WTC11 (cell line): Measurements from ENCODE around the gene SINHCAF. TPM values are rescaled to one million over a fixed set of nuclear protein-coding genes. Genes with fewer than 3 reads are reported as not detected.
A peak's percentile ranks its signal among the peaks of the same experiment; 100 is the strongest.

Experiments
- ATAC-seq: fragments of 200-7000 bp; cut with Tn5 transposase; 2 replicates; pipeline ENCODE4 v1.10.0; 2021; ENCODE audit warnings: mild to moderate bottlenecking, moderate library complexity
- CTCF ChIA-PET: fragments of 300-600 bp; sonication (Branson Sonifier 250); formaldehyde crosslinking; loops from one replicate; lab custom pipeline; 2021; ENCODE audit warnings: antibody characterized with exemption; lab: Charles Lee
- POLR2A ChIA-PET: fragments of 350-600 bp; sonication (Branson Sonifier 250); formaldehyde crosslinking; loops from one replicate; lab custom pipeline; 2021; ENCODE audit warnings: antibody characterized with exemption; lab: Charles Lee
- DNase-seq: peaks from one replicate; pipeline ENCODE4 v3.0.0; 2021; ENCODE audit warnings: low spot score
- H3K27ac Mint-ChIP-seq: 2 replicates; pipeline ENCODE4 v1.8.0; 2021; ENCODE audit warnings: mixed read lengths
- H3K27me3 Mint-ChIP-seq: 2 replicates; pipeline ENCODE4 v1.8.0; 2021; ENCODE audit warnings: low read depth, mild to moderate bottlenecking, moderate library complexity, mixed read lengths
- H3K36me3 Mint-ChIP-seq: 2 replicates; pipeline ENCODE4 v1.8.0; 2021; ENCODE audit warnings: mixed read lengths
- H3K4me1 Mint-ChIP-seq: 2 replicates; pipeline ENCODE4 v1.8.0; 2022; ENCODE audit warnings: mixed read lengths
- H3K4me3 Mint-ChIP-seq: 2 replicates; pipeline ENCODE4 v1.8.0; 2021; ENCODE audit warnings: mild to moderate bottlenecking, moderate library complexity, mixed read lengths
- H3K9me3 Mint-ChIP-seq: 2 replicates; pipeline ENCODE4 v1.8.0; 2021; ENCODE audit warnings: mixed read lengths
- ATF1 ChIP-seq: sonication (generic); formaldehyde crosslinking; IDR thresholded peaks from 2 replicates; pipeline ENCODE4 v1.8.1; 2023; ENCODE audit warnings: mild to moderate bottlenecking, moderate library complexity, missing genetic modification reagents
- CBFB ChIP-seq: sonication (generic); formaldehyde crosslinking; IDR thresholded peaks from 2 replicates; pipeline ENCODE4 v1.8.1; 2022; ENCODE audit warnings: mild to moderate bottlenecking, low read depth, missing genetic modification reagents
- CREB1 ChIP-seq: sonication (generic); formaldehyde crosslinking; IDR thresholded peaks from 2 replicates; pipeline ENCODE4 v1.8.0; 2023; ENCODE audit warnings: mild to moderate bottlenecking, missing genetic modification reagents
- CREM ChIP-seq: sonication (generic); formaldehyde crosslinking; IDR thresholded peaks from 2 replicates; pipeline ENCODE4 v1.8.1; 2022; ENCODE audit warnings: mild to moderate bottlenecking, missing genetic modification reagents, moderate library complexity
- FOXJ3 ChIP-seq: sonication (generic); formaldehyde crosslinking; IDR thresholded peaks from 2 replicates; pipeline ENCODE4 v1.9.0; 2021; ENCODE audit warnings: missing genetic modification reagents, mild to moderate bottlenecking, borderline replicate concordance
- GRHL2 ChIP-seq: fragments of 250-450 bp; sonication (Bioruptor Pico); IDR thresholded peaks from 2 replicates; pipeline ENCODE4 v1.8.0; 2022; ENCODE audit warnings: mild to moderate bottlenecking, moderate library complexity; ENCODE audit not compliant: insufficient replicate concordance, severe bottlenecking
- HMGA2 ChIP-seq: fragments of 250-450 bp; sonication (Bioruptor Pico); IDR thresholded peaks from 2 replicates; pipeline ENCODE4 v1.4.0; 2021; ENCODE audit warnings: mild to moderate bottlenecking, moderate library complexity
- IRF2 ChIP-seq: sonication (generic); formaldehyde crosslinking; IDR thresholded peaks from 2 replicates; pipeline ENCODE4 v1.8.0; 2022; ENCODE audit warnings: low read depth, missing genetic modification reagents, borderline replicate concordance
- JUN ChIP-seq: sonication (generic); formaldehyde crosslinking; IDR thresholded peaks from 2 replicates; pipeline ENCODE4 v1.8.0; 2023; ENCODE audit warnings: mild to moderate bottlenecking, missing genetic modification reagents
- SOX15 ChIP-seq: fragments of 250-450 bp; sonication (Bioruptor Pico); IDR thresholded peaks from 2 replicates; pipeline ENCODE4 v1.9.0; 2021; ENCODE audit warnings: mild to moderate bottlenecking
- TEAD4 ChIP-seq: sonication (generic); formaldehyde crosslinking; IDR thresholded peaks from 2 replicates; pipeline ENCODE4 v1.8.0; 2022; ENCODE audit warnings: mild to moderate bottlenecking, missing genetic modification reagents
- TP53 ChIP-seq: sonication (generic); formaldehyde crosslinking; IDR thresholded peaks from 2 replicates; pipeline ENCODE4 v1.8.1; 2023; ENCODE audit warnings: mild to moderate bottlenecking, missing genetic modification reagents
- USF2 ChIP-seq: sonication (generic); formaldehyde crosslinking; IDR thresholded peaks from 2 replicates; pipeline ENCODE4 v1.8.1; 2023; ENCODE audit warnings: mild to moderate bottlenecking, missing genetic modification reagents, moderate library complexity
- ZNF219 ChIP-seq: sonication (generic); formaldehyde crosslinking; IDR thresholded peaks from 2 replicates; pipeline ENCODE4 v1.8.0; 2023; ENCODE audit warnings: missing genetic modification reagents, mild to moderate bottlenecking, borderline replicate concordance
- ZNF317 ChIP-seq: sonication (generic); formaldehyde crosslinking; IDR thresholded peaks from 2 replicates; pipeline ENCODE4 v1.8.1; 2023; ENCODE audit warnings: low read depth, mild to moderate bottlenecking, moderate library complexity, missing genetic modification reagents, borderline replicate concordance
- ZNF416 ChIP-seq: fragments of 250-450 bp; sonication (Bioruptor Pico); IDR thresholded peaks from 2 replicates; pipeline ENCODE4 v1.9.0; 2021; ENCODE audit warnings: mild to moderate bottlenecking, inconsistent platforms
- ZNF423 ChIP-seq: fragments of 250-450 bp; sonication (Bioruptor Pico); IDR thresholded peaks from 2 replicates; pipeline ENCODE4 v2.1.2; 2022; ENCODE audit warnings: mild to moderate bottlenecking, moderate library complexity
- total RNA-seq: library from RNA; stranded (reverse); gene quantifications from 3 replicates; pipeline ENCODE4 v1.2.3, GENCODE V29; 2021
- TF ChIP-seq, protein P1 (sequence below): sonication (generic); formaldehyde crosslinking; IDR thresholded peaks from 2 replicates; pipeline ENCODE4 v1.8.0; 2022; ENCODE audit warnings: mild to moderate bottlenecking, missing genetic modification reagents
- TF ChIP-seq, protein P2 (sequence below): fragments of 250-450 bp; sonication (Bioruptor Pico); conservative IDR thresholded peaks from 2 replicates; pipeline ENCODE4 v1.9.0; 2021; ENCODE audit warnings: mild to moderate bottlenecking
- TF ChIP-seq, protein P3 (sequence below): sonication (generic); formaldehyde crosslinking; IDR thresholded peaks from 2 replicates; pipeline ENCODE4 v1.8.0; 2022; ENCODE audit warnings: mild to moderate bottlenecking, missing genetic modification reagents
- TF ChIP-seq, protein P4 (sequence below): fragments of 200-600 bp; IDR thresholded peaks from 2 replicates; pipeline ENCODE4 v1.8.0; 2022; ENCODE audit warnings: antibody characterized with exemption
- TF ChIP-seq, protein P5 (sequence below): sonication (generic); formaldehyde crosslinking; IDR thresholded peaks from 2 replicates; pipeline ENCODE4 v1.8.0; 2023; ENCODE audit warnings: mild to moderate bottlenecking, missing genetic modification reagents

SINHCAF gene
- total RNA-seq, 1 experiment from 2014 or later = 407 TPM

GRCh38 chr12:31263661-31264060, 62.3 kb downstream of the SINHCAF start:
- Mint-ChIP-seq H3K9me3 (no peaks in the 10 kb centered on the region), H3K36me3 (no peaks in the 10 kb centered on the region), H3K27ac (no peak overlapping the region), H3K27me3 (no peaks in the 10 kb centered on the region), H3K4me1 (peaks cover 28% of the 10 kb centered on the region), H3K4me3 (no peak overlapping the region)
- DNase-seq (no peak), ATAC-seq (no peak)
- TF ChIP-seq, protein P1, sequence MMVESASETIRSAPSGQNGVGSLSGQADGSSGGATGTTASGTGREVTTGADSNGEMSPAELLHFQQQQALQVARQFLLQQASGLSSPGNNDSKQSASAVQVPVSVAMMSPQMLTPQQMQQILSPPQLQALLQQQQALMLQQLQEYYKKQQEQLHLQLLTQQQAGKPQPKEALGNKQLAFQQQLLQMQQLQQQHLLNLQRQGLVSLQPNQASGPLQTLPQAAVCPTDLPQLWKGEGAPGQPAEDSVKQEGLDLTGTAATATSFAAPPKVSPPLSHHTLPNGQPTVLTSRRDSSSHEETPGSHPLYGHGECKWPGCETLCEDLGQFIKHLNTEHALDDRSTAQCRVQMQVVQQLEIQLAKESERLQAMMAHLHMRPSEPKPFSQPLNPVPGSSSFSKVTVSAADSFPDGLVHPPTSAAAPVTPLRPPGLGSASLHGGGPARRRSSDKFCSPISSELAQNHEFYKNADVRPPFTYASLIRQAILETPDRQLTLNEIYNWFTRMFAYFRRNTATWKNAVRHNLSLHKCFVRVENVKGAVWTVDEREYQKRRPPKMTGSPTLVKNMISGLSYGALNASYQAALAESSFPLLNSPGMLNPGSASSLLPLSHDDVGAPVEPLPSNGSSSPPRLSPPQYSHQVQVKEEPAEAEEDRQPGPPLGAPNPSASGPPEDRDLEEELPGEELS (CRISPR knock-in tag) = no peak
- TF ChIP-seq TEAD4 (CRISPR knock-in tag) = no peak
- TF ChIP-seq ZNF423 (CRISPR knock-in tag) = no peak
- TF ChIP-seq ZNF317 (CRISPR knock-in tag) = no peak
- TF ChIP-seq FOXJ3 (CRISPR knock-in tag) = no peak
- TF ChIP-seq ZNF416 (CRISPR knock-in tag) = no peak
- no peak for TF ChIP-seq IRF2
- TF ChIP-seq GRHL2 (CRISPR knock-in tag) = no peak
- TF ChIP-seq, protein P2, sequence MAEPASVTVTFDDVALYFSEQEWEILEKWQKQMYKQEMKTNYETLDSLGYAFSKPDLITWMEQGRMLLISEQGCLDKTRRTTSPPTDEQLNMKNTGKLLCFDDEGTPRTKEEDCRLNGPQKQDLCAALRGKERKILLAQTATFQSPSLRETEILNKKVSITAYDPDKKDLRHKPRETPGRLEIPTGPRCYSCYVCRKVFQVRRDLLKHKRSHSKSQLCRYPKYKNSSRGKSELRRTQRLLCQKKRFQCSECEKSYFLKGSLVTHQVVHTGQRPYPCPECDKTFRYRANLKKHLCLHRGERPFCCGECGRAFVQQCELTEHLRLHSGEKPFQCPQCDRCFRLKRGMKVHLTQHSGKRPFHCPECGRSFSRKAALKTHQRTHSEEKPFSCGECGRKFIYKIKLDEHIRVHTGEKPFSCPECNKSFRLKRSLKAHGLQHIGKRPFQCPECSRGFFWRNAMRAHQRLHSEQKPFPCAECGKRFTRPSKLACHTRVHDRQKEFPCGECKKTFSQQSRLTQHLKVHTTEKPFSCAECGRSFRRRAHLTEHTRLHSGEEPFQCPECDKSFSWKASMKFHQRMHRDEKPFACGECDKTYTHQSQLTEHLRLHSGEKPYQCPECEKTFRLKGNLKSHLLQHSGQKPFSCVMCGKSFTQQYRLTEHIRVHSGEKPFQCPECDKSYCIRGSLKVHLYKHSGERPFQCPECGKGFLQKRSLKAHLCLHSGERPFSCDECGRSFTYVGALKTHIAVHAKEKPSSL (CRISPR knock-in tag) = no peak
- TF ChIP-seq, protein P3, sequence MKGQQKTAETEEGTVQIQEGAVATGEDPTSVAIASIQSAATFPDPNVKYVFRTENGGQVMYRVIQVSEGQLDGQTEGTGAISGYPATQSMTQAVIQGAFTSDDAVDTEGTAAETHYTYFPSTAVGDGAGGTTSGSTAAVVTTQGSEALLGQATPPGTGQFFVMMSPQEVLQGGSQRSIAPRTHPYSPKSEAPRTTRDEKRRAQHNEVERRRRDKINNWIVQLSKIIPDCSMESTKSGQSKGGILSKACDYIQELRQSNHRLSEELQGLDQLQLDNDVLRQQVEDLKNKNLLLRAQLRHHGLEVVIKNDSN (CRISPR knock-in tag) = no peak
- TF ChIP-seq, protein P4, sequence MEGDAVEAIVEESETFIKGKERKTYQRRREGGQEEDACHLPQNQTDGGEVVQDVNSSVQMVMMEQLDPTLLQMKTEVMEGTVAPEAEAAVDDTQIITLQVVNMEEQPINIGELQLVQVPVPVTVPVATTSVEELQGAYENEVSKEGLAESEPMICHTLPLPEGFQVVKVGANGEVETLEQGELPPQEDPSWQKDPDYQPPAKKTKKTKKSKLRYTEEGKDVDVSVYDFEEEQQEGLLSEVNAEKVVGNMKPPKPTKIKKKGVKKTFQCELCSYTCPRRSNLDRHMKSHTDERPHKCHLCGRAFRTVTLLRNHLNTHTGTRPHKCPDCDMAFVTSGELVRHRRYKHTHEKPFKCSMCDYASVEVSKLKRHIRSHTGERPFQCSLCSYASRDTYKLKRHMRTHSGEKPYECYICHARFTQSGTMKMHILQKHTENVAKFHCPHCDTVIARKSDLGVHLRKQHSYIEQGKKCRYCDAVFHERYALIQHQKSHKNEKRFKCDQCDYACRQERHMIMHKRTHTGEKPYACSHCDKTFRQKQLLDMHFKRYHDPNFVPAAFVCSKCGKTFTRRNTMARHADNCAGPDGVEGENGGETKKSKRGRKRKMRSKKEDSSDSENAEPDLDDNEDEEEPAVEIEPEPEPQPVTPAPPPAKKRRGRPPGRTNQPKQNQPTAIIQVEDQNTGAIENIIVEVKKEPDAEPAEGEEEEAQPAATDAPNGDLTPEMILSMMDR = no peak
- TF ChIP-seq ZNF219 (CRISPR knock-in tag) = no peak
- TF ChIP-seq CREB1 (CRISPR knock-in tag) = no peak
- ChIA-PET CTCF (interaction anchor here (6.6 kb wide), 1 partner anchor 8 kb away, joined by 54 read pairs; no protein-coding TSS in a partner anchor), POLR2A (interaction anchor here (0.8 kb wide), 1 partner anchor 108 kb away, joined by 5 read pairs; no protein-coding TSS in a partner anchor)

DNA sequence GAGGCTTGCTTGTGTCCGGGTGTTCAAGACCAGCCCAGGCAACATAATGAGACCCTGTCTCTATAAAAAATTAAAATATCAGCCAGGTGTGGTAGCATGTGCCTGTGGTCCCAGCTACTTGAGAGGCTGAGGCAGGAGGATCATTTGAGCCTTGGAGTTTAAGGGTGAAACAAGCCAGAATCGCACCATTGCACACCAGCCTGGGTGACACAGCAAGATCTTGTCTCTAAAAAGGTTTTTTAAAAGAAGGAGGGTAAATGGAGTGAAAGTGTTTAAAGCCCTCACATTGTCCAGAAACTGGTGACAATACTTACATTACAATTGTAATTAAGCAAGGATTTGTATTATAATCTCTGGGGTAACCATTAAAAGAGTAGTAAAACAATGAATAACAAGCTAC, 64.2 kb downstream of the SINHCAF start:
- DNase-seq (no peak), ATAC-seq (no peak)
- Mint-ChIP-seq H3K4me3 (no peak overlapping the region), H3K27ac (peak overlapping the region; percentile 19; the same call in 1 of the 2 replicates), H3K27me3 (no peaks in the 10 kb centered on the region), H3K4me1 (peaks cover 28% of the 10 kb centered on the region), H3K9me3 (no peaks in the 10 kb centered on the region), H3K36me3 (no peaks in the 10 kb centered on the region)
- ChIA-PET POLR2A (no interaction called here), CTCF (interaction anchor here (6.6 kb wide), 1 partner anchor 10 kb away, joined by 54 read pairs; no protein-coding TSS in a partner anchor)
- TF ChIP-seq FOXJ3 (CRISPR knock-in tag) = no peak
- no peak for TF ChIP-seq ATF1 (CRISPR knock-in tag)
- TF ChIP-seq CREM (CRISPR knock-in tag) = no peak
- TF ChIP-seq TP53 (CRISPR knock-in tag) = no peak
- no peak for TF ChIP-seq JUN (CRISPR knock-in tag)
- TF ChIP-seq, protein P5, sequence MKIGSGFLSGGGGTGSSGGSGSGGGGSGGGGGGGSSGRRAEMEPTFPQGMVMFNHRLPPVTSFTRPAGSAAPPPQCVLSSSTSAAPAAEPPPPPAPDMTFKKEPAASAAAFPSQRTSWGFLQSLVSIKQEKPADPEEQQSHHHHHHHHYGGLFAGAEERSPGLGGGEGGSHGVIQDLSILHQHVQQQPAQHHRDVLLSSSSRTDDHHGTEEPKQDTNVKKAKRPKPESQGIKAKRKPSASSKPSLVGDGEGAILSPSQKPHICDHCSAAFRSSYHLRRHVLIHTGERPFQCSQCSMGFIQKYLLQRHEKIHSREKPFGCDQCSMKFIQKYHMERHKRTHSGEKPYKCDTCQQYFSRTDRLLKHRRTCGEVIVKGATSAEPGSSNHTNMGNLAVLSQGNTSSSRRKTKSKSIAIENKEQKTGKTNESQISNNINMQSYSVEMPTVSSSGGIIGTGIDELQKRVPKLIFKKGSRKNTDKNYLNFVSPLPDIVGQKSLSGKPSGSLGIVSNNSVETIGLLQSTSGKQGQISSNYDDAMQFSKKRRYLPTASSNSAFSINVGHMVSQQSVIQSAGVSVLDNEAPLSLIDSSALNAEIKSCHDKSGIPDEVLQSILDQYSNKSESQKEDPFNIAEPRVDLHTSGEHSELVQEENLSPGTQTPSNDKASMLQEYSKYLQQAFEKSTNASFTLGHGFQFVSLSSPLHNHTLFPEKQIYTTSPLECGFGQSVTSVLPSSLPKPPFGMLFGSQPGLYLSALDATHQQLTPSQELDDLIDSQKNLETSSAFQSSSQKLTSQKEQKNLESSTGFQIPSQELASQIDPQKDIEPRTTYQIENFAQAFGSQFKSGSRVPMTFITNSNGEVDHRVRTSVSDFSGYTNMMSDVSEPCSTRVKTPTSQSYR = no peak
- no peak for TF ChIP-seq HMGA2 (CRISPR knock-in tag)
- no peak for TF ChIP-seq CBFB (CRISPR knock-in tag)
- no peak for TF ChIP-seq SOX15 (CRISPR knock-in tag)
- TF ChIP-seq USF2 (CRISPR knock-in tag) = no peak
